Activated CD8-positive, alpha-beta memory T cell treated with anti-CD3 and anti-CD28 coated beads for 48 hours (primary cell): ENCODE data around the gene GNG7.
A peak's percentile ranks its signal among the peaks of the same experiment; 100 is the strongest.

Source experiments
- DNase-seq, 3 experiments: peaks; one replicate each; pipeline ENCODE4 v3.0.0-alpha.2; 2020; ENCODE audit warnings: low read depth in 2 of 3, low spot score in 2 of 3

The GNG7 gene

DNA sequence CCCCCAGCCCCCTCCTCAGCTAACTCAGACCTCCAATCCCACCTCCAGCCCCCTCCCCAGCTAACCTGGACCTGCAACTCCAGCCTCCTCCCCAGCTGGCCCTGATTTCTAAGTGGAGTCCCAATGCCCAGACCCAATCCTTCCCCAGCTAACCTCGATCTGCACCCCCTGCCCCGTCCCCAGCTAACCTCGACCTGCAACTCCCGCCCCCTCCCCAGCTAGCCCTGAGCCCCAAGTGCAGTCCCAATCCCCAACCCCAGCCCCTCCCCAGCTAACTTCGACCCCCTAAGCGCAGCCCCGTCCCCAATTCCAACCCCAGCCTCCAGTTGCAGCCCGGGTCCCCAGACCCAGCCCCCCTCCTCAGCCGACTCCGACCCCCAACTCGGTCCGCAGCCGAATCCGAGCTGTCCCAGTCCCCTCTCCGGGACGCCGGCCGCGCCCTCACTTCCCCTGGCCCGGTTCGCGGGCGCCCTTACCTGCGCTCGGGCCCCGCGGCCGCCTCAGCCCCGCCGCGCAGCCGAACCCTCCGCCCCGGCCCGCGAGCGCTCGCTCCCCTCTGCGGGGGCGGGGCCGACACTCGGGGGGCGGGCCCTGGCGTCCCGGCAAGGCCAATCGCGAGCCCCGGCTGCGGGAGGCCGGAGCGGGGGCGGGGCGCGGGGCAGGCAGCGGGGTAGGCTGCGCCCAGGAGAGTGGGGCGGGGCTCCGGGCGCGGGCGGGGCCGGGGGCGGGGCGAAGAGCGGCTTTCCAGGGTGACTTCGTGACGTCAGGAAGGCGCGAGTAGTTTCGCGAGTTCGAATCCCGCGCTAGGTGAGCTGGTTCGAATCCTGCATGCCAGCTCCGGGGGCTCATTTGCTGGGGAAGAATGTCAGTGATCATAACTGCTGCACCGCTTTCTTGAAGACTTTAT, at the start of gene GNG7:
GNG7 (minus strand) TSS at position 525 of the 907 bp plus-strand sequence. CDS start 182,006 bp downstream, outside the sequence.
- peak; percentile 87 to 90 (median 87) for DNase-seq

DNA sequence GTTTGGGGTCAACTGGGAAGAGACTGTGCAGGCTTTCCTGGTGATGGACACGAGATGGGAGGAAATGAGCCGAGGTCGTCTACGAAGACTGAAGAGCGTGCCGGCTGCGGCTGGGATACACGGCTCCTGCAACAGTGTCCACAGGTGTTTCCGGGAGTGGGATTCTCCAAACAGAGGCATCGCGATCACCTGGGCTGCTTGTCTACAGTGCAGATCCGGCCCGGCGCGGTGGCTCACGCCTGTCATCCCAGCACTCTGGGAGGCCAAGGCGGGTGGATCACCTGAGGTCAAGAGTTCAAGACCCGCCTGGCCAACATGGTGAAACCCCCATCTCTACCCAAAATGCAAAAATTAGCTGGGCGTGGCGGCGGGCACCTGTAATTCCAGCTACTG, 48.9 kb upstream of the GNG7 start:
- no peak for DNase-seq

DNA sequence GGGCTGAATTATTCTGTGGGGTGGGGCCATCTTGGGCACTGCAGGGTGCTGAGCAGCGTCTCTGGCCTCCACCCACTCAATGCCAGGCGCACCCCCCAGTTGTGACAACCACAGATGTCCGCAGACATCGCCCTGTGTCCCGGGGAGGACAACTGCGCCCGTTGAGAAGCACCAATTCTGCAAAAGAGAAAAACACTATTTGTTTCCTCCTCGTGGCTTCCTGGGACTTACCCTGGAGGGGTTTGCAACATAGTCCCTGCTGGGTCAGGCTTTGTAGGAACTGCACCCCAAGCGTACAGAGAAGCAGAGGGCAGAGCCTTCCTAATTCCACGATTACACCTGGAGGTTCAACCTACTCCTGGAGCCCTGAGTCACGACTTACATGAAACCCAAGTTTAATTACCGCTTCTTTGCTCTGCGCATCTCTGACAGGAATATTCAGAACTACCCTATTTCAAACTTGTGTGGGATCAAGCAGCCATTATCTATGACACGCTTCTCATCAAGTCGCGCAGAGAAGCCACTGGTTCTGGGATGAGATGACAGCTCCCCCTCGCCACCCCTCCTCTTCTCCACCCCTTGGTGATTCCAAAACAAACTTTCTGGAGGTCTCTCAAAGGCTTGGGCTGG, 48.4 kb upstream of the GNG7 start:
- DNase-seq = no peak

DNA sequence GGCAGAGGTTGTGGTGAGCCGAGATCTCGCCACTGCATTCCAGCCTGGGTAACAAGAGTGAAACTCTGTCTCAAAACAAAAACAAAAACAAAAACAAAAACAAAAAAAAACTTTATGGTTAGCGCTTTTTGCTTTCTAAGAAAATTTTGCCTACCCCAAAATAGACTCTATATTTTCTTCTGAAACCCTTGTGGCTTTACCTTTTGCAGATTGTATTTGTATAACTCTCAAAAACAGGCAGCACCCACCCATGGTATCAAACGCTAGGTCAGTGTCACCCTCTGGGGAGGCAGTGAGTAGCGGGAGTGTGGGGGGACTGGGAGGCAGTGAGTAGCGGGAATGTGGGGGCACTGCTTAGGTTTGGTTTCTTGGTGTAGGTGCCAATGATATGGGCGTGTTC, 44.9 kb upstream of the GNG7 start:
- no peak for DNase-seq

DNA sequence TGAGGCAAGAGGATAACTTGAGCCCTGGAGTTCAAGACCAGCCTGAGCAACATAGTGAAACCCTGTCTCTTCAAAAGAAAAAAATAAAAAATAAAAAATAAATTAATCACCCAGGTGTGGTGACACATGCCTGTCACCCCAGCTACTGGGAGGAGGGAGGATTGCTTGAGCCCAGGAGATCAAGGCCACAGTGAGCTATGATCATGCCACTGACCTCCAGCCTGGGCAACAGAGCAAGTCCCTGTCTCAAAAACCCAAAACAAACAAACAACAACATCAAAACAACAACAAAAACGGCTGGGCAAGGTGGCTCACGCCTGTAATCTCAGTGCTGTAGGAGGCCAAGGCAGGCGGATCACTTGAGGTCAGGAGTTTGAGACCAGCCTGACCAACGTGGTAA, 41.6 kb upstream of the GNG7 start:
- DNase-seq = no peak

DNA sequence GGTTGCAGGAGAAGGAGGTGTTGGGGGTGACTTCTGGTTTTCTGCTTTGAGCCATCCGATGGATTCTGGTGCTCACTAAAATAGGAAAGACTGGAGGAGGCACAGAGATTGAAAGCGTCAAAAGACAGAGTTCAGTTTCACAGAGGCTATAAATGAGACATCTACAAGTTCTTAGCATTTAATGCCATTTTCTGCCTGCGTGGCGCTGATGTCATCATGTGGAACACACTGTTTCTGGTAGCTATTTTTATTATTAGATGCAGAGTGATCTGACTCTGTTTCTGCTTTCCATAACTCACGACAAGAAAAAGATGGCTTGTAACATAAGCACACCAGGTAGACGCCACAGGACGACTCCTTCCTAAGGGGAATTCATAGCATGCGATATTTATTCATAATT, 40.6 kb upstream of the GNG7 start:
- DNase-seq = no peak

DNA sequence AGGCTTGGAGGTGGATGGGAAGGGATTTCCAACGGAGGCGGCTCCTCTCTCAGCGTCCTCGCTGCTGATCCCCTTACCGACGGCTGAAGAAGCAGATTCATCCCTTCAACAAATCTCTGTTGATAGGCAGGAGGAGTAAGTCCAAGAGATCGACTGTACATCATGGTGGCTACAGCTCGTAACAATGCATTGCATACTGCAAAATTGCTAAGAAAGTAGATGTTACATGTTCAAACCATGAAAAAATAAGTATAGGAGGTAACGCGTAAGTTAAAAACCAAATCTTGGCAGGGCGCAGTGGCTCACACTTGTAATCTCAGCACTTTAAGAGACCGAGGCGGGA, 37.8 kb upstream of the GNG7 start:
- no peak for DNase-seq

DNA sequence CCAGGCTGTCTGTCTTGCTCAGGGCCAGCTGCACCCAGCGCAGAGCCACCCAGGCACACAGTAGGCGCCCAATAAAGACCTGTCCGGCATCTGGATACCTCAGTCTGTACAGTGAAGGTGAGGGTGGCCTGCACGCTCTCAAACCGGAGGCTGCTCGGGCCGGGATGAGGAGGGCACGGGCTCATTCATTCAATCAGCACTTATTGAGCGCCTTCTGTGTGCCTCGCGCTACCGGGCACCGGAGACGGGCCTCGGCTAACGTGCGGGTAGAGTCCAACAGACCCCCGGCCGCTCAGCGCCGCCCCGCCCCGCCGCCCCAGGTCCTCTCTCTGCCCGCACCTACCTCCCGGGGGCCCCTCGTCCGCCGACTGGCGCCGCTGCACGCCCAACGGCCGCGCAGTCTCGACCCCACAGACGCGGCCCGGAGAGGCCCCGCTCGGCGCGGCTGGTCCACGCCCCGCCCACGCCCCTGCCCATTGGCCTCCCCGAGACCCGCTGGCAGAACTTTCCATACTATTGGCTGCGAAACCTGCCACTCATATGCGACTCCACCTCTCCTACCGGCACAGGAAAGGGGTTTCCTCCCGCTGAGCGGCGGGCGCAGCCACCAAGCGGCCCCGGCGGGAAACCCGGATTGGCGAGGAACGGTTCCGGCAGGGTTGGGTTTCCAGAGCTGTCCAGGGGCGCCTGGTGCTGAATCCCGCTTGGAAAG, 37.3 kb upstream of the GNG7 start, which contains the start of gene SLC39A3:
SLC39A3 (minus strand) TSS at position 416 of the 712 bp plus-strand sequence. CDS start 2,760 bp downstream, outside the sequence.
- DNase-seq = peak; percentile 97 to 99 (median 99)

DNA sequence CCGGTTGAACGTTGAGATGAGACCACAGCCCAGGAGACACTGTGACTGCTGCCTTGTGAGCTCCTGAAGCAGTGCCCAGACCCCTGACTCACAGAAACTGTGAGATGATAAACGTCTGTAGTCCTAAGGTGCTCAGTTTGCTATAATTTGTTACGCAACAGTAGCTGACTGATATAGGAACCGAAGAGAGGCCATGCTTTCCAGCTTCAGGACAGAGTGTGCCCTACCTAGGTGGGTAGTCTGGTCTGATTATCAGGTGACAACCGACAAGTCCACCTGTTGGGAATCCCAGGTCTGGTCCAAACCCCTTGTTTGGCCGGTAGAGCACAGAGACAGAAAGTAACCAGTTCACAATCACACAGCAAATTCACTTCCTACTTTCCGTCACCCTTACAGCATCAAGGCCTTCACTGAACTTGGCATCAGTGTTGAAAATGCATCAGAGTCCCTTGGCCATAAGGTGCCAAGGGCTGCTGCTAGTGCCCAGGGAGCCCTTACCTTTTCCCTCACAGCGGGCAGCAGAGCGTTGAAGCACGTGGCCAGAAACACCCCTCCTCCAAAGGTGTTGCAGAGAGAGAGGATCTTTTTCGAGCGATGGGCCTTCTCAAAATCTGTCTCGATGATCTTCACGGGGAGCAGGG, 34.2 kb upstream of the GNG7 start:
- DNase-seq = no peak

DNA sequence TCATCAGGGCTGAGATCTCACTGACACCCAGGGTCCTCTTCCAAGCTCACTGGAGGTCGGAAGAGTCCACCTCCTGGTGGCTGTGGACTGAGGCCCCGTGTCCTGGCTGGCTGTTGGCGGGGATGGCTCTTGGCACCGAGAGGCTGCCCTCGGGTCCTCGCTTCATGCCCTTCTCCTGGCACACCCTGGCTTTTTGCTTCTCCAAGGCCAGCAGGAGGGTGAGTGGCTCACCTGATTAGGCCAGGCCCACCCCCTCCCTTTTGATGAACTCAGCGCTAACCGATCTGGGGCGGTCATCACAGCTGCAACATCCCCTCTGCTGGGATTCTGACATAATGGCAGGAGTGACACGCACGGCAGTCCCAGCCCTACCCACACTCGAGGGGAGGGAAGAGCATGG, 32.9 kb upstream of the GNG7 start:
- no peak for DNase-seq

DNA sequence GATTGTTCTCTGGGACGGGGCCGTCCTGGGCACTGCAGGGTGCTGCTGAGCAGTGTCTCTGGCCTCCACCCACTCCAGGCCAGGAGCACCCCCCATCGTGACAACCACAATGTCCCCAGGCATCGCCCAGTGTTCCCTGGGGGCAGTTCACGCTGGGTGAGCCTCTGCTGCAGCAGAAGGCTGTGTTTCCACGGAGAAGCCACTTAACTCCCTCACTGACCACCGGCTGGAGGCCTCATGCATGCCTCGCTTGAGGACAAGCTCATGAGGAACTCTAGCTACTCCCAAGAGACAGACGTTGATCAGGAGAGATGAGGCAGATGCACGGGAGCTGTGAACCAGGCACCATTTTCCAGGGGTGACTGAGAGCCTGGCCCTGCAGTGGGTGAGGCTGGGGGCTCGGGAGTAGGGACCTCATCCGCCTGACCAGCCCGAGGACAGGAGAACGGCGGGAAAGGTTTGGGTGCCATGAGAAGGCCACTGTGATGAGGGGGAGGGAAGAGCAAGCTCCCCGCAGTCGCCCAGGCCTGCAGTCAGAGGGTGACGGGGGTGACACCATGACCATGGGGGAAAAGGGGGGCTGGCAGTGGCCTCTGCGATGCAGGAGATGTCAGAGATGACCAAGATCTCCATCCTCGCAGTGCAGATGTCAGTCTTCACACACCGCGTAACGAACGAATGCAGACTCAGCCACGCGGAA, 32.2 kb upstream of the GNG7 start:
- no peak for DNase-seq

DNA sequence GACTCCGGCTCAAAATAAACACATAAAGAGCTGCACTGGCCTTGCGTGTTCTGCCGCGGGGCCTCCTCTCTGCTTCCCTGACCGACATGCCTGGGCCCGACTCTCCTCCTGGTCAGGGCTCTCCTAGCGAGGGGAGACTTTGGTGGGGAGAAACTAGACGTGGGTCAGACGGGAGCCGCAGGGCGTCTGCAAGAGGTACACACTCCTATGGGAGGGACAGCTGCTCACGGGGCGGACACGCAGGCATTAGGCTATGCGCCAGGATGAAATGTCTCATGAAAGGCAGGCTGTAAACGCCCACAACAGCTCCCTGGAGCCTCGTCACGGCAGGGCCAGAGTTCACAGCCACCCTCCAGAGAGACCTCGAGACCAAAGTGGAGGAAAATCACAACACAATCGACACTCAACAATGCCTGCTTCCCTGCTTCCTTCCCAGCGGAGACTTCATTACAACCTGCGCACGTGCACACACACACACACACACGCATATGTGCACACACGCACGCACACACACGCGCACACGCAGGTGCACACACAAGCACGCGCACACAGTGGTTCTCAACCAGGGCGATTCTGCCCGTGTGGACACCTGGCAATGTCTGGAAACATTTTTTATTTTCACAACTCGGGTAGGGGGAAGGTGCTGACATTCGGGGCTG, 31.6 kb upstream of the GNG7 start:
- no peak for DNase-seq

DNA sequence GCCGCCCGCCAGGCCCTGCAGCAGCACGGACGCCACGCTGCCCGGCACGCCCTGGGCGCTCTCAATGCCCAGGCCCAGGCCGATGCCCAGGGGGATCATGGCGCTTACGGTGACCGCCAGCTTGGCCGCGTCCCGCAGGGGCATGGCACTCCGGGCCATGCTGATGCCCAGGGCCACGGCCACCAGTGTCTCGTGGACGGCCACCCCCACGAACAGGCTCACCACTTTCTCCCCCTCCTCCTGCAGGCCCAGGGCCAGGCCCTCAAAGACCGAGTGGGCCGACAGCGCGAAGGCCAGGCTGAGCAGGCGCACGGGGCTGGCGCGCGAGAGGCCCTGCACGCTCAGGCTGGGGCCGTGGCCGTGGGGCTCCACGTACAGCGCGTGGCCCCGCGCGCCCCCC, 30.4 kb upstream of the GNG7 start:
- DNase-seq = no peak

DNA sequence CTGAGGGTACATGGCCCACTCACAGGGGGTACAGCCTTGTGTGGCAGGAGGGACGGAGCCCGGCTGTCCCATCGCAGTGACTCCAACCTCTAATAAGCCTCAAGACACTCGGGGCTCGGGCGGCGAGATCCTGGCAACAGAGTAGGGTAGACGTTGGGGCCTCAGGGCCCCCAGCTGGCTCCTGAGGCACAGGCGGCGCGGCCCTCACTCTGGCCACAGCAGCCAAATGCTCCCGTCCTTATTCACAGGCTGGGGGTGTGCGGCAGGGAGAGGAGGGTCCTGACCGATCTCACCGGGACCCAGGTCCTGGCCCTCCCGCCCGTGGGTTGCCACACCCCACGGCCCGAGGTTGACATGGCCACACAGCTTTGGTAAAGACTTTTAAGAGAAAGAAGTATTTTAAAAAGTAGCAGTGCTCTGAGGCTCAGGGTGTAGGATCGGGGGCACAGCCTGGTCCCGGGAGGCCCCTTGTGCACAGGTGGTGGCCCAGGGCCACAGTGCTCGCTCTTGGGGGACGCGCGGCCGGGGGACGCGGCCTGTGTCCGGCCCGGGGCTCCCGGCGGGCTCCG, 29.7 kb upstream of the GNG7 start:
- no peak for DNase-seq

DNA sequence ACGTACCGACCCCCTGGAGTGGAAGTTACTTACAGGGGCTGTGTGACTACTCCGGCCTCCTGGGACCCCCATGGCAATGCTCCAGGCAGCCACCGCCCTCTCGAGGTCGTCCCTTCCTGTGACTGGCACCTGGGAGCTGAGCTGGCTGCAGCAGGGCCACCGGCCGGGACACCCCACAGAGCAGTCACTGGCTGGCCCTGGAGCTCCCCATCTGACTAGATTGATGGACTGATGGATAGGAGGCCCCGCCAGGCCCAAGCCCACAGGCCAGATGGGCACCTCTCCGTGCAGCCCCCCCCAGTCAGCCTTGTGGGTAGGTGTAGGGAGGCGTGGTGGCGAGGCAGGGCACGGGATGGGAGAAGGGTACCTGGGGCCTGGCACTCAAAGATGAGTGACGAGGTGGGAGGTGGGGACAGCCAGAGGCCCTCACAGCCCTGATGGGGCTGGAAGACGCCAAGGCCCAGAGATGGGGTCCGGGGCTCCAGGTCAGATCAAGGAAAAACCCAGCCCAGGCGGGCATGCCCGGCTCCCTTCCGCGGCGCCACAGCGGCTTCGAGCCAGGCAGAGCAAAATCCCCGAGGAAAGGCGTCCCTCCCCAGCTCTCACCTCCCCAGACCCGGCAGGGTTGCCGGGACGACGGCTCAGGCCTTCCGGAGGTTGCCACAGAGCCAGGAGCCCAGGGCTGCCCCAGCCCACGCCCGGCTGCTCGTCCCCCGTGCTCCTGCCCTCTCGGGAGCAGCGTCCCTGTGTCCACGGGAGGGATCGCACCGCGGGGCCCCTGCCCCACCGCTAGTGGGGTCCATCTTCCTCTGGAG, 28.9 kb upstream of the GNG7 start:
- no peak for DNase-seq

DNA sequence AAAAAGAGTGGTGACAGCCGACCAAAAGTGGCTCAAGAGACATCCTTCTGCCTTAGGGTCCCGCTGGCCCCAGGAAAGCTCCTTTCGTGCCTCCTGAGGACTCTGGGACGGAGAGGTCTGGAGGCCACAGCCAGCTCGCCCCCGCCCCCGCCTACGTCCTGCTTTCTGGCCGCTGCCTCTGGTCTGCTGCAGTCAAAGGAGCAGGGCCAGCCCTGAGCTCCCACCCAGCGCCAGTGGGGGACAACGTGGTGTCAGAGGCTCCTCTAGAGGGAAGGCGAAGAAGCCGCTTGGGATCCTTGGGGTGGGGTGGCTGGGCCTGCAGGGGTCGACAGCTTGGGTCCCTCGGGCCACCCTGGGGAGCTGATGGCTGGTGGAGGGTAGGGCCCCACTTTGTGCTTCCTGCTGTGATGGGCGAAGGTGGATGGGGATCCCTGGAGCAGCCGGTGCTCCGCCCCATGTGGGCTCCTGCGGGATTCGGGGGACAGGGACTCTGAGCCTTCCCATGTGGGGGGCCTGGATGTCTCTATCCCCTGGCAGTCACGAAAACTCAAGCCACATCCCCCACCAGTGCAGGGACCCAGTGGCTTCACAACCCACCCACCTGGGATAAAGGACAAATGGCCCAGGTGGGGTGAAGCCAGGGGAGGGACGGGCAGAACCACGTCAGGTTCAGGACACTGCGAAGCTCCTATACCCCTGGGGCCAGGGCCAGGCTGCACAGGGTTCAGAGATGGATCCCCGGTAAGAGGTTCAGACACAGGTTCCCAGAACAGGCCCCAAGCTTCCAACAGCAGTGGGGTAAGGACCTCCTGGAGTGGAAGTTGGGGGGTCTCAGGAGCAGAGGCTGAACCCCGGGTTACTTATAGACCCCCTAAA, 27.7 kb upstream of the GNG7 start:
- DNase-seq = no peak

DNA sequence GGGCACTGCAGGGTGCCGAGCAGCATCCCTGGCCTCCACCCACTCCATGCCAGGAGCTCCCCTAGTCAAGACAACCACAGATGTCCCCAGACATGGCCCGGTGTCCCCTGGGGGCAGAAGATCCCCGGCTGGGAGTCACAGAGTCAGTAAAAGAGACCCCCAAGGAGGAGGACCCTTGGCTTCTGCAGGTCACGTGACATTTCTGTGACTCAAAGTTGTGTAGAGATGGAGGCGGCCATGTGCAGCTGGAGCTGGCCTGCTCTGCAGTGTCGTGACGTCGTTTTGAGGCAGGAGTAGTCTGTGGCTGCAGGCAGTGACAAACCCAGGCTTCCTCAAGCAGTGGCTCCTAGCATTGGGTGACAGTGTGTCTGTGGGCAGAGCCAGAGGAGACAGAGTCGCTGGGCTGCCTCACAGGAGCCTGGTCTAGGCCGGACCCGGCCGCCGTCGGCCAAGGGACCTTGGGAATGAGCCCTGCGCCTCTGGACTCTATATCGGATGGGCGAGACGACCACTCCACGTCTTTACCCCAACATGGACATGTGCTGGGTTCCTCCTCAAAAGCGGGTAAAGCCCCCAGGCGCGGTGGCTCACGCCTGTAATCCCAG, 26.4 kb upstream of the GNG7 start:
- DNase-seq = no peak

DNA sequence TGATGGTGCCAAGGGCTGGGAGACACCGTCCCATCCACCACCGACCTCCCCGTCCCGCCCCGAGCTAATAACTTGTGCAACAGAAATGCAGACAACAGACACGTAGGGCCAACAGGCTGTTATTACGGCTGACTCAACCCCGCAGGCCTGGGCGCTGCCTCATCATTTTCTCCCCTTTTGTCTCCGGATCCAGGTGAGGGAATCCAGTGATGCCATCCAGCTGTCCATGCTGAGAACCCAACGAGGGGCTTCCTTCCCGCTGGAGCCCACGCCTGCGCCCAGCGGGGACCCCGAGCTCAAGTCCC, 25.1 kb upstream of the GNG7 start:
- DNase-seq = no peak
